ENCODE data around the gene SCUBE1.
"Not testable (repeated sequence)": the region's sequence is repeated elsewhere in the genome, so short reads cannot be mapped to it uniquely, and the experiment has no call there.

SCUBE1 gene

GRCh38 chr22:43360576-43360975, 17.4 kb upstream of the SCUBE1 start:
- DNase-seq = no peak

- DNase-seq = no peak
These were observed 13.7 kb upstream of the SCUBE1 start for GRCh38 chr22:43356881-43357280.

GRCh38 chr22:43355688-43356087, 12.5 kb upstream of the SCUBE1 start:
- DNase-seq = not testable (repeated sequence)

DNA sequence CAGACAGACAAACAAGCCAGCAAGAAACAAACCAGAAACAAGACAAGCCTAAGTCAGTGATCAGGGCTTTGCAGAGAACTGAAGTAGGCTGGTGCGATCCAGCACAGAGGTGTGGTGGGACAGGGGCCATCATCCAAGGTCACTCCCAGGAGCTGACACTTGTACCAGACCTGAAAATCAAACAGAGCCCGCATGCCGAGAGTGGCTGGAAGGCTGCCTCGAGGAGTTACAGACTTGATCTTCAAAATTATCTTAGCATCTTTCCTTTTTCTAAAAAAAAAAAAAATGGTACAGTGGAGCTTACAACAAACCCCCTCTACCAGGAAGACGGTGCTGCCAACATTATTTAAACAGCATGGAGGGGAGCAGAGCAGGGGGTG, 8.8 kb upstream of the SCUBE1 start:
- DNase-seq = no peak

GRCh38 chr22:43349636-43350035, 6.5 kb upstream of the SCUBE1 start:
- no peak for DNase-seq

DNA sequence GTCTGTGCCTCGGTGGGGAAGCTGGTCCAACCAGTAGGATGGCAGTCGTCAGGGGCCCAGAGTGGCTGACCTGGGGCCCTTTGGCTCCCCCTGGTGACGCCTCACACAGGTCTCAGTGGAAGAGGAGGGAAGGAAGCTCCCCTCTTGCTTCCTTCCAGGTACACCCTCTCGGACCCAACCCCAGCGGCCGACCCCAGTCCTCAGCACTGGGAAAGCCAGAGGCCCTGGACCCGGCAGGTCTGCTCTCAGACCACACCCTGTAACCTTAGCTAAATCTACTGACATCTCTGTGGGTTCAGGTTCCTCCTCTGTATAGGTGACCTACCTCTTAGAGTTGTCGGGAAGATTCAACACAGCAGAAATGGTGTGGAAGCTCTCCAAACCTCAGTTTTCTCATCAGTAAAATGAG, 3.4 kb upstream of the SCUBE1 start:
- peak in 22 of 56 donors; percentile 1 to 50 (median 8) for DNase-seq

DNA sequence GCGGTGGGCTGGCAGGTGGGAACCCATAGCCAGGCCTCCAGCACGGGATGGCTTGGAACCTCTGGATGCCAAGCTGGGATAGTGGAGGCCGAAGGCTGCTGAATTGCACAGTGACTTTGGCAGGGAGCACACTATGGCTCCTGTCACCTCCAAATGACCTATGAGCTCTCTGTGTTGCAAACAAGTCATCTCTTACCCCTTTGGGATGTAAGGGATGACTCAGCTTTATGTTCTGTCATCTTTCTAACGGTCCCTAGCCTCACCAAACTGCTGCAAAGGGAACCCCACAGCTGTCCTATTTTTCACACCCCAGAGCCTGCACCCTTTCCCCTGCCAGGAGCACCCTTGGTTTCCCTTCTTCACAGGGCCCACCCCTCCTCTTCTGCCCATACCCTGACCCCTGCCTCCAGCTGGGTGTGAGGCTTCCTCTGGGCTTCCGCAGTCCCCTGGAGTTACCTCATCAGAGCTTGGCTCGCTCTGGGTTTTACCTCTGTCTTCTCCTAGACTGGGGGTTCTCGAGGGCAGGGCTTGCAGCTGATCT, 2.7 kb upstream of the SCUBE1 start:
- no peak for DNase-seq

GRCh38 chr22:43345356-43345755, 2.2 kb upstream of the SCUBE1 start:
- no peak for DNase-seq

- DNase-seq = no peak
These were observed 1.3 kb upstream of the SCUBE1 start for GRCh38 chr22:43344520-43344787.

- no peak for DNase-seq
These were observed 723 bp upstream of the SCUBE1 start for GRCh38 chr22:43343670-43344519.

GRCh38 chr22:43342347-43343261, 568 bp downstream of the SCUBE1 start:
- DNase-seq = no peak

GRCh38 chr22:43341565-43341964, 1.6 kb downstream of the SCUBE1 start:
- no peak for DNase-seq

- DNase-seq = no peak
These were observed 4.3 kb downstream of the SCUBE1 start for GRCh38 chr22:43338766-43339345.

- DNase-seq = no peak
These were observed 5.2 kb downstream of the SCUBE1 start for GRCh38 chr22:43337946-43338345.

GRCh38 chr22:43337385-43337784, 5.8 kb downstream of the SCUBE1 start:
- no peak for DNase-seq

GRCh38 chr22:43334378-43334777, 8.8 kb downstream of the SCUBE1 start:
- DNase-seq = no peak

DNA sequence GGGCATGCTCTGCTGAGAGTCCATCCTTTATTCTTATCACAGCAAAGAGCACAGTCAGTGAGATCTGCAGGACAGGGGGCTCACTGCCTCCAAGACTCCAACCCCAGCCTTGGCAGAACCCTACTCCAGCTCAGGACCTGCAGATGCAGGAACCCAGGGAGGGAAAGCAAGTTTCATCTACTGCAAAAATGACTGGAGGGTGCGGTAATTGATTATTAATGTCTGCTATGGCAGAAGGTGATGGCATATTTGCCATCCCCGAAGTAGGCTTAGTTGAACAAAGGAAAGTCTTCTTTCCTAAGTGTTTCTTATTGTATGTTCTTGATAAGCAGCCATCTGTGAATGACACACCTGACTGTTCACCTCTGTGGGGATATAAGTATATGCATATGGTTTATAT, 9.2 kb downstream of the SCUBE1 start:
- DNase-seq = no peak

- DNase-seq = no peak
These were observed 10.0 kb downstream of the SCUBE1 start for GRCh38 chr22:43333156-43333555.

DNA sequence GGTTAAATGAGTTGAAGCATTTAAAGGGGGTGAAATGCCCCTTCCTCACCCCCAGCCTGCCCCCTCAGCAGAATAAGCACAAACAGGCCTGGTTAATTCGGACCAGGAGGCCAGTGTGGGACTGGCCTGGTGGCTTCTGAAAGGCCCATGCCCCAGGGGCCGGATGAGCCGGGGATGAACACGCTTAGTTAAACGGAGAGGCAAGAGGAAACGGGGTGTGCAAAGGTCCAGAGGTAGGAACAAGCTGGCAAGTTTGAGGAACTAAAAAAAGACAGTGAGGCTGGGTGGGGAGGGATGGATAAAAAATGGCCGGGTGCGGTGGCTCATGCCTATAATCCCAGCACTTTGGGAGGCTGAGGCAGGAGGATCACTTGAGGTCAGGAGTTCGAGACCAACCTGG, 11.5 kb downstream of the SCUBE1 start:
- DNase-seq = no peak

GRCh38 chr22:43331069-43331451, 12.1 kb downstream of the SCUBE1 start:
- no peak for DNase-seq

DNA sequence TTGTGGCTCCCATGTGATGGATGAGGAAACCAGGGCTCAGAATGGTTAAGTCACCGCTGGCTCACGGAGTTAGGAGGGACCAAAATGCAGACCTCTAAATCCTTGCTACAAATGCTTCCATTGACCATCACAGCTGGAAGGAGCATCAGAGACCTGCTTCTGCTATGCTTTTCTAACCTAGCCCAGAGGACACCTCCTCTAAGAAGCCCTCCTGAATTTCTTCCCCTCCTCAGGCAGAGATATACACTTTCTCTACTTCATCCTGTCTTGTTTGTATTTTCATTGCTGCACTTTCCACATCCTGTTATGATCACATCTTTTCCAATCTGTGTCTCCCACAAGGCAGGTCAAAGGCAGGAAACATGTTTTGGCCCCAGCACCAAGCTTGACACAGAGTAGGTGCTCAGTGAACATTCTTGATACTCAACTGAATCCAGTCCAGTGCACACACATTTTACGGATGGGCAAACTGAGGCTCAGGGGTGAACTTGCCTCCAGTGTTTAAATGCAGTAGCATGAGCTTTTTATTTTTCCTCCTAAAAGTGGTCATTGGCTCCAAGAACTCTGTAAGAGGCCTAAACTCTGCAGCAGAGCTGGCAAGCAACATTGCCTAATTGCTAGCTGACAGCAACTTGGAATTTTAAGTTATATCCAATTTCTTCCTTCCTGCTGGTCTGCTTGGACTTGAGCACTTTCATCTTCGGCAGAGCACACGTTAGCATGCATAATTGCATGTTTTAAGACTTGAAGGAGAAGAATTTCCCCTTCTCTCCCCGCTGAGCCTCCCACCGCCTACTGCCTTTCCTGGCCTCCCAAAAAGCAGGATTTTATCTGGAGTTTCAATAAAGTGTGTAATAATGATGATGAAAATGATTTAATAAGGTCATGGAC, 12.7 kb downstream of the SCUBE1 start:
- DNase-seq = no peak

Measured in nucleus accumbens (tissue), 56 donors.